ENCODE results near the gene SPNS3. TPM values are rescaled to one million over a fixed set of nuclear protein-coding genes. Genes with fewer than 3 reads are reported as not detected.

SPNS3 gene
- total RNA-seq, 1 experiment from 2014 or later: 0.37 TPM

GRCh38 chr17:4445731-4446130 is 12.0 kb downstream of the SPNS3 start (continued):
- TF ChIP-seq, protein P1, sequence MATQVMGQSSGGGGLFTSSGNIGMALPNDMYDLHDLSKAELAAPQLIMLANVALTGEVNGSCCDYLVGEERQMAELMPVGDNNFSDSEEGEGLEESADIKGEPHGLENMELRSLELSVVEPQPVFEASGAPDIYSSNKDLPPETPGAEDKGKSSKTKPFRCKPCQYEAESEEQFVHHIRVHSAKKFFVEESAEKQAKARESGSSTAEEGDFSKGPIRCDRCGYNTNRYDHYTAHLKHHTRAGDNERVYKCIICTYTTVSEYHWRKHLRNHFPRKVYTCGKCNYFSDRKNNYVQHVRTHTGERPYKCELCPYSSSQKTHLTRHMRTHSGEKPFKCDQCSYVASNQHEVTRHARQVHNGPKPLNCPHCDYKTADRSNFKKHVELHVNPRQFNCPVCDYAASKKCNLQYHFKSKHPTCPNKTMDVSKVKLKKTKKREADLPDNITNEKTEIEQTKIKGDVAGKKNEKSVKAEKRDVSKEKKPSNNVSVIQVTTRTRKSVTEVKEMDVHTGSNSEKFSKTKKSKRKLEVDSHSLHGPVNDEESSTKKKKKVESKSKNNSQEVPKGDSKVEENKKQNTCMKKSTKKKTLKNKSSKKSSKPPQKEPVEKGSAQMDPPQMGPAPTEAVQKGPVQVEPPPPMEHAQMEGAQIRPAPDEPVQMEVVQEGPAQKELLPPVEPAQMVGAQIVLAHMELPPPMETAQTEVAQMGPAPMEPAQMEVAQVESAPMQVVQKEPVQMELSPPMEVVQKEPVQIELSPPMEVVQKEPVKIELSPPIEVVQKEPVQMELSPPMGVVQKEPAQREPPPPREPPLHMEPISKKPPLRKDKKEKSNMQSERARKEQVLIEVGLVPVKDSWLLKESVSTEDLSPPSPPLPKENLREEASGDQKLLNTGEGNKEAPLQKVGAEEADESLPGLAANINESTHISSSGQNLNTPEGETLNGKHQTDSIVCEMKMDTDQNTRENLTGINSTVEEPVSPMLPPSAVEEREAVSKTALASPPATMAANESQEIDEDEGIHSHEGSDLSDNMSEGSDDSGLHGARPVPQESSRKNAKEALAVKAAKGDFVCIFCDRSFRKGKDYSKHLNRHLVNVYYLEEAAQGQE (IDR thresholded peaks at IDR 0.05; ENCODE audit: low read depth): no peak
- TF ChIP-seq ZFX (IDR thresholded peaks at IDR 0.05): no peak

GRCh38 chr17:4446326-4447071 is 12.8 kb downstream of the SPNS3 start:
- BruUV-seq (replicated peaks): no TSS peak
- Histone ChIP-seq H3K9ac (ENCODE audit: low read length) (no peak overlapping the region), H3K79me2 (ENCODE audit: insufficient read depth, low read length) (no peaks in the 10 kb centered on the region), H3K27me3 (ENCODE audit: insufficient read depth, low read length) (no peaks in the 10 kb centered on the region), H4K20me1 (ENCODE audit: insufficient read depth) (no peaks in the 10 kb centered on the region), H3K27ac (ENCODE audit: low read depth, low read length) (no peak overlapping the region), H3K9me2 (ENCODE audit: insufficient read depth) (no peaks in the 10 kb centered on the region), H3K4me2 (ENCODE audit: low read length) (no peak overlapping the region), H3K36me3 (ENCODE audit: control insufficient read depth in 1 of 2, insufficient read depth in 2 of 2, low read length in 2 of 2) (no peaks in the 10 kb centered on the region), H3K4me1 (ENCODE audit: control insufficient read depth in 1 of 2, insufficient read depth in 2 of 2, low read length in 2 of 2) (peaks cover 10% of the 10 kb centered on the region in 2 experiments), H3K9me3 (ENCODE audit: control insufficient read depth in 1 of 2, insufficient read depth in 1 of 2, low read depth in 1 of 2, low read length in 2 of 2) (no peaks in the 10 kb centered on the region), H2AFZ (ENCODE audit: low read depth, low read length, poor library complexity, severe bottlenecking) (no peak overlapping the region), H3K4me3 (replicated peaks in 1 of 2; ENCODE audit: low read depth in 1 of 2, low read length in 2 of 2) (no peak overlapping the region)
- CTCF ChIA-PET: no interaction called here
- ATAC-seq (no peak), DNase-seq (ENCODE audit: low read depth, low spot score) (no peak)
- RAD21 ChIA-PET (ENCODE audit: low non-redundant PET in 1 of 2, low total read pairs in 2 of 2, uncharacterized antibody in 2 of 2, unreplicated experiment in 2 of 2): no interaction called here
- POLR2A ChIA-PET: interaction anchor here (0.6 kb wide), 1 partner anchor 27 kb away, joined by 3 read pairs; no protein-coding TSS in a partner anchor
- intact Hi-C loops (cut with micrococcal nuclease): no loop called here
- TF ChIP-seq SIN3A (IDR thresholded peaks at IDR 0.05; ENCODE audit: low read depth): no peak
- TF ChIP-seq SP1 (IDR thresholded peaks at IDR 0.05; ENCODE audit: low read depth): no peak
- TF ChIP-seq, protein P1 (IDR thresholded peaks at IDR 0.05; ENCODE audit: low read depth): no peak
- no peak for TF ChIP-seq SRF (IDR thresholded peaks at IDR 0.05; ENCODE audit: low read depth)
- no peak for TF ChIP-seq RAD21 (IDR thresholded peaks at IDR 0.05; ENCODE audit: low read depth)
- TF ChIP-seq, protein P2, sequence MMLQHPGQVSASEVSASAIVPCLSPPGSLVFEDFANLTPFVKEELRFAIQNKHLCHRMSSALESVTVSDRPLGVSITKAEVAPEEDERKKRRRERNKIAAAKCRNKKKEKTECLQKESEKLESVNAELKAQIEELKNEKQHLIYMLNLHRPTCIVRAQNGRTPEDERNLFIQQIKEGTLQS (IDR thresholded peaks at IDR 0.05): no peak
- TF ChIP-seq ZFX (IDR thresholded peaks at IDR 0.05): no peak
- TF ChIP-seq, protein P3, sequence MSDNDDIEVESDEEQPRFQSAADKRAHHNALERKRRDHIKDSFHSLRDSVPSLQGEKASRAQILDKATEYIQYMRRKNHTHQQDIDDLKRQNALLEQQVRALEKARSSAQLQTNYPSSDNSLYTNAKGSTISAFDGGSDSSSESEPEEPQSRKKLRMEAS (IDR thresholded peaks at IDR 0.05): no peak
- no peak for TF ChIP-seq FOSL1 (IDR thresholded peaks at IDR 0.05; ENCODE audit: low read depth)
- no peak for TF ChIP-seq CTCF (IDR thresholded peaks at IDR 0.05 in 2 of 3, conservative IDR thresholded peaks at IDR 0.05 in 1 of 3; ENCODE audit: borderline replicate concordance in 1 of 3, insufficient read depth in 1 of 3, low read depth in 2 of 3, low read length in 2 of 3)

All from HCT116 (cell line).